ENCODE data around the gene FCGR3A. TPM values are rescaled to one million over a fixed set of nuclear protein-coding genes. Genes with fewer than 3 reads are reported as not detected.
"Not testable (repeated sequence)": the region's sequence is repeated elsewhere in the genome, so short reads cannot be mapped to it uniquely, and the experiment has no call there.

Gene FCGR3A
- total and polyA plus RNA-seq, 2 experiments from 2014 or later = not detected

DNA sequence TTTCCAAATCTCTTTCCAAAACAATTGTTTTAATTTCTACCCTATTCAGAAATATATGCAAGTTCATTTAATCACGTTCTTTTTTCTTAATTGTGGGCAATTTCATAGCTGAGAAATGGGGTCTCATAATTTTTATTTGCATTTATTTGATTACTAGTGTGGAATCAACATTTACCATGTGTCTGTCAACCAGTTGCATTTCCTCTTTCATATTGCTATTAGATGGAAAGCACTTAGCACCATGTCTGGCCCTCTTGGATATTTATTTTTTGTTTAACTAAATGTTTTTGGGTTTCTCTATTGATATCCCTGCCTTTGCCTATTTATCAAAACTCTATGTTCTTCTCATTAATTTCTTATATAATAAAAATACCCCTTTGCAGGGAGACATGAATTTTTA is 13.9 kb upstream of the FCGR3A start:
- not testable (repeated sequence) for H3K27ac Mint-ChIP-seq; H3F3A ChIP-seq (replicated peaks; ENCODE audit: low read depth); H3K4me2 ChIP-seq; H3K4me3 ChIP-seq; H3K27me3 ChIP-seq (ENCODE audit: insufficient read depth); H3K36me3 ChIP-seq (ENCODE audit: insufficient read depth); H3K27me3 Mint-ChIP-seq (ENCODE audit: insufficient read depth, low read depth, poor library complexity); H2AFZ ChIP-seq; H4K20me1 ChIP-seq (replicated peaks; ENCODE audit: insufficient read depth); H3K9me3 Mint-ChIP-seq; H3K79me2 ChIP-seq (replicated peaks; ENCODE audit: insufficient read depth); DNase-seq (ENCODE audit: low spot score); H3K4me1 Mint-ChIP-seq; ATAC-seq; H3K36me3 Mint-ChIP-seq (ENCODE audit: low read depth); H3K4me1 ChIP-seq (ENCODE audit: insufficient read depth); H3K27ac ChIP-seq (ENCODE audit: low read depth); H3K9me2 ChIP-seq (ENCODE audit: insufficient read depth); H3K4me3 Mint-ChIP-seq

DNA sequence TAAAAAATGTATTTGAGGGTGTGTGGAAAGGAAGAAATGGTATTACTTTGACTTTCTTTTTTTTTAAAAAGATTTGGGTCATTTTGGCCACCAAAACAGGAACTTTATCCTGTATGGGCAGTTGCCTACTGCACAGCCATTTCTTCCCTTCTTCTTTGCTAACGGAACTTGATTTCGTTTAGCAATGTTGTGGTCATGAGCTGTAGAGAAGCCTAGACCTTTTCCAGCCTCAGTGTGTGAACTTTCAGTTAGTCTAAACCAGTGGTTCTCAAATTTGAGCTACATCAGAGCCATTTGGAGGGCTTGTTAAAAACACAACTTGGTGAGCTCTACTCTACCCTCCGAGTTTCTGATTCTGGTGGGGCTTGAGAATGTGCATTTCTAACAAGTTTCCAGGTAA is 12.8 kb upstream of the FCGR3A start:
- not testable (repeated sequence) for H3K4me2 ChIP-seq; H3K4me1 Mint-ChIP-seq; H4K20me1 ChIP-seq (replicated peaks; ENCODE audit: insufficient read depth); H3K4me3 Mint-ChIP-seq; H3K4me3 ChIP-seq; H3K27ac Mint-ChIP-seq; H3K9me2 ChIP-seq (ENCODE audit: insufficient read depth); H3K27me3 ChIP-seq (ENCODE audit: insufficient read depth); ATAC-seq; H3K27me3 Mint-ChIP-seq (ENCODE audit: insufficient read depth, low read depth, poor library complexity); DNase-seq (ENCODE audit: low spot score); H3F3A ChIP-seq (replicated peaks; ENCODE audit: low read depth); H3K79me2 ChIP-seq (replicated peaks; ENCODE audit: insufficient read depth); H3K36me3 Mint-ChIP-seq (ENCODE audit: low read depth); H3K36me3 ChIP-seq (ENCODE audit: insufficient read depth); H3K4me1 ChIP-seq (ENCODE audit: insufficient read depth); H3K9me3 Mint-ChIP-seq; H3K27ac ChIP-seq (ENCODE audit: low read depth); H2AFZ ChIP-seq

DNA sequence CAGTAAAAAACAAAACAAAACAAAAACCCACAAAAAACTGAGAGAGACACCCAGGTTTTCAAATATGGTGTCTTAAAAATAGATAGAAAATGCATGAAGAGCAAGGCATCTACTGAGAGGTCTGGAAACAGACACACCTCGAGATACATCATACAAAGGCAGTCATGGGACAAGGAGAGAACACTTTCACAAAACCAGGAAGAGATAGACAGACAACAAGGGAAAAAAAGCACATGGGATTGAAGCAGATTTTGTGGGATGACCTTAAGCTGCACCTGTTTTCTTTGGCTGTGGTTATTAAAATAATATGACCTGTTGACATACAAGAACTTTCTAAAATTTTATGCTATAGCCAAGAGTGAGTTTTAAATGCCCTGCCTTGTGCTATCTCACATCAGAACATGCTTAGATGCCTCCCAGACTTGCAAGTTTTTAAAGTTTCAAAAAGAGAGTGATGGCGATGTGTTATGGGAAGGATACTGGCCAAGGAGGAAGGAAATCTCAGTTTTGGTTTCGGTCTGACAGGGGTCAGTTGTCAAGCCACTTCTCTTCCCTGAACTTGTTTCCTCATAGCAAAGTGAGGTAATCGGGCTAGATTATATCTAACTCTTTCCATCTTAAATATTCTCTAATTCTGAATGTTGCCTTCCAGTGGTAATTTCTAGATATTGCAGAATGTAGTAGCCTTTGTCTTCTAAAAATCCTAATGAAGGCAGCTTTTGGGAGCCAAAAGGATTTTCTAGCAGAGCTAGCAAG is 11.5 kb upstream of the FCGR3A start:
- H3K4me1 Mint-ChIP-seq; H4K20me1 ChIP-seq (replicated peaks; ENCODE audit: insufficient read depth); H3K27me3 Mint-ChIP-seq (ENCODE audit: insufficient read depth, low read depth, poor library complexity); H3K27ac ChIP-seq (ENCODE audit: low read depth); DNase-seq (ENCODE audit: low spot score); H3K9me2 ChIP-seq (ENCODE audit: insufficient read depth); ATAC-seq; H3K36me3 Mint-ChIP-seq (ENCODE audit: low read depth); H2AFZ ChIP-seq; H3K4me3 ChIP-seq; H3F3A ChIP-seq (replicated peaks; ENCODE audit: low read depth); H3K27ac Mint-ChIP-seq; H3K4me1 ChIP-seq (ENCODE audit: insufficient read depth); H3K79me2 ChIP-seq (replicated peaks; ENCODE audit: insufficient read depth); H3K9me3 Mint-ChIP-seq; H3K27me3 ChIP-seq (ENCODE audit: insufficient read depth); H3K4me2 ChIP-seq; H3K4me3 Mint-ChIP-seq; H3K36me3 ChIP-seq (ENCODE audit: insufficient read depth): not testable (repeated sequence)

DNA sequence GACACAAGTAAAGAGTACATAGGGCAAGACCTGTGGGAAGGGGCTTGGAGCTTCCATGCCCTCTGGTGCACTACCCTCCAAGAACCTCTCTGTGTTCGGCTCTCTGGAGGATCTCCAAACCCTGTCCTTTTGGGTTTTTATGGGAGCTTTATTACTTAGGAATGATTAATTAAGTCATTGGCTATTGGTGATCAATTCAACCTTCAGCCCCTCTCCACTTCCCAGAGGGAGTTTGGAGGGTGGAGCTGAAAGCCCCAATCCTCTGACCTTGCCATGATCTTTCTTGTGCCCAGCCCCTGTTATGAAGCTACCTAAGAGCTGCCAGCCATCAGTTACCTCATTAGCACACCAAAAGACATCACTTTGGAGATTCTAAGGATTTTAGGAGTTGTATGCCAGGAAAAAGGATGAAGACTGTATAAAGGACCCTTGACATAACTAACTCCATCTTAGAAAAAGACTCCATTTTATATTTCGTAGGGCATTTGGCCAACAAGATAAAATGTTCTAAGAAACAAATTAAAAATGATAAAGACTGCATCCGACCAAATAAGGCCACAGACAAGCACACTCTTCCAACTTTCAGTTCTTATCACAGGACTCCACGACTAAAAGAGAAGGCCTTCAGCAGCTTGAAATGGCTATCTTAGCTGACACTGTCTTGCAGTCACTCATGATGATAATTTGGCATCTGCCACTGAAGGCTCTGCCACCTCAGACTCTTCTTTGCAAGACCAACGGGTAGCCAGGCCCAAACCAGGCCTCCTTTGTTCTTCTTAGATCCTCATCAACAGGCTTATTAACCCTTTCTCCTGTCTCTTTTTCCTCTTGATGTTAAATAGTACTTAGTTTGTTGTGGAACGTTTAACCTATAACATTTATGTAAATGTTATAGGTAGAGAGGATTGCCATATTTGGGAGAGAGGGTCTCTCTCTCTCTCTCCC is 8.2 kb upstream of the FCGR3A start:
- not testable (repeated sequence) for H3K27ac Mint-ChIP-seq; ATAC-seq; H2AFZ ChIP-seq; H3K27me3 ChIP-seq (ENCODE audit: insufficient read depth); H3K9me2 ChIP-seq (ENCODE audit: insufficient read depth); H3K4me1 ChIP-seq (ENCODE audit: insufficient read depth); H3K4me3 Mint-ChIP-seq; H3K27ac ChIP-seq (ENCODE audit: low read depth); H3K4me1 Mint-ChIP-seq; H4K20me1 ChIP-seq (replicated peaks; ENCODE audit: insufficient read depth); H3K79me2 ChIP-seq (replicated peaks; ENCODE audit: insufficient read depth); H3K4me3 ChIP-seq; H3K27me3 Mint-ChIP-seq (ENCODE audit: insufficient read depth, low read depth, poor library complexity); H3K9me3 Mint-ChIP-seq; H3F3A ChIP-seq (replicated peaks; ENCODE audit: low read depth); H3K4me2 ChIP-seq; DNase-seq (ENCODE audit: low spot score); H3K36me3 ChIP-seq (ENCODE audit: insufficient read depth); H3K36me3 Mint-ChIP-seq (ENCODE audit: low read depth)

DNA sequence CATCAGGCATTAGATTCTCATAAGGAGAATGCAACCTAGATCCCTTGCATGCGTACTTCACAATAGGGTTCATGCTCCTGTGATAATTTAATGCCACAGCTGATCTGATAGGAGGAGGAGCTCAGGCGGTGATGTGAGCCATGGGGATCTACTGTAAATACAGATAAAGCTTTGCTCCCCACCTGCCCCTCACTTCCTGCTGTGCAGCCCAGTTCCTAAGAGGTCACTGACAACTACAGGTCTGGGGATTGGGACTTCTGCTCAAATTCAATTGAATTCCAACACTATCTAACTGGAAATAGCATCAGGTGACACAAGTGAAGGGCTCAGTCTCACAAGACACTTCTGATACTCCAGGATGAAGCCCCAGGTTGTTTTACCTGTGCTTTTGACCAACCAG is 7.4 kb upstream of the FCGR3A start:
- not testable (repeated sequence) for H3K4me3 Mint-ChIP-seq; H4K20me1 ChIP-seq (replicated peaks; ENCODE audit: insufficient read depth); H3F3A ChIP-seq (replicated peaks; ENCODE audit: low read depth); DNase-seq (ENCODE audit: low spot score); H3K79me2 ChIP-seq (replicated peaks; ENCODE audit: insufficient read depth); H3K27me3 ChIP-seq (ENCODE audit: insufficient read depth); H3K4me1 ChIP-seq (ENCODE audit: insufficient read depth); H2AFZ ChIP-seq; H3K4me1 Mint-ChIP-seq; H3K9me3 Mint-ChIP-seq; H3K27ac ChIP-seq (ENCODE audit: low read depth); H3K27ac Mint-ChIP-seq; H3K4me3 ChIP-seq; ATAC-seq; H3K4me2 ChIP-seq; H3K36me3 ChIP-seq (ENCODE audit: insufficient read depth); H3K9me2 ChIP-seq (ENCODE audit: insufficient read depth); H3K27me3 Mint-ChIP-seq (ENCODE audit: insufficient read depth, low read depth, poor library complexity); H3K36me3 Mint-ChIP-seq (ENCODE audit: low read depth)

DNA sequence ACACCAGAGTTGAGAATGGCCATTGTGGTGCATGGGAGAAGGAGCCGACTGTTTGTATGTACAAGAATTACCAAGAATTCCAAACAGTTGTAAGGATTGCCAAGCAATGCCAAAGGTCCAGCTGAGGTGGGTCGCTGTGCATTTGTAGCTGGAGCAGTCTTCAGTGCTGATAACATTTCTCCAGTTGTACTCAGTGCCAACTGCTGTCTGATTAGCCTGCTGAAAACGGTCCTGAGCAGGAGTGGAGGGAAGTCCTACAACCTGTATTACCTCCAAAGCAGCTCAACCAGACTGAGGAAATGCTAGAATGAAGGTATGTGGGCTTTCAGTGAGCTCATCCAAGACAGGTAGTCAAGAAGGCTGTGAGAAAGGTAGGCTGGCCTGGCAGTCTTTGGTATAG is 6.5 kb upstream of the FCGR3A start:
- H3K9me3 Mint-ChIP-seq; H3K4me1 ChIP-seq (ENCODE audit: insufficient read depth); H3K4me1 Mint-ChIP-seq; H3K27me3 Mint-ChIP-seq (ENCODE audit: insufficient read depth, low read depth, poor library complexity); H3K9me2 ChIP-seq (ENCODE audit: insufficient read depth); H3K36me3 Mint-ChIP-seq (ENCODE audit: low read depth); H2AFZ ChIP-seq; H3K27ac Mint-ChIP-seq; H3K4me3 ChIP-seq; H3K4me3 Mint-ChIP-seq; ATAC-seq; H3K27ac ChIP-seq (ENCODE audit: low read depth); H4K20me1 ChIP-seq (replicated peaks; ENCODE audit: insufficient read depth); H3F3A ChIP-seq (replicated peaks; ENCODE audit: low read depth); H3K27me3 ChIP-seq (ENCODE audit: insufficient read depth); H3K4me2 ChIP-seq; H3K79me2 ChIP-seq (replicated peaks; ENCODE audit: insufficient read depth); H3K36me3 ChIP-seq (ENCODE audit: insufficient read depth); DNase-seq (ENCODE audit: low spot score): not testable (repeated sequence)

Data from GM23338 (cell line).